Keratinocyte (primary cell): ENCODE measurements around the gene RABGGTA. TPM values are rescaled to one million over a fixed set of nuclear protein-coding genes. Genes with fewer than 3 reads are reported as not detected.
A peak's percentile ranks its signal among the peaks of the same experiment; 100 is the strongest.

ENCODE experiments used
- DNase-seq: peaks from one replicate; pipeline ENCODE4 v3.0.0-alpha.2; 2011; ENCODE audit warnings: low read depth, missing footprints, low spot score
- FAIRE-seq: peaks from 2 replicates; lab custom pipeline; 2011; peaks lifted over from hg19 to GRCh38; lab: Jason Lieb, UNC
- H2AFZ ChIP-seq: 2 replicates; pipeline ENCODE4 v1.6.0; 2012; ENCODE audit warnings: low read length, control low read depth, inconsistent platforms; ENCODE audit not compliant: control insufficient read depth
- H3K27ac ChIP-seq: 2 replicates; pipeline ENCODE4 v1.5.1; 2011; ENCODE audit warnings: low read length; ENCODE audit not compliant: control insufficient read depth, insufficient read depth
- H3K27me3 ChIP-seq: 3 replicates; pipeline ENCODE4 v1.6.0; 2011; ENCODE audit warnings: low read length; ENCODE audit not compliant: control insufficient read depth, insufficient read depth; ENCODE audit errors: extremely low read depth
- H3K36me3 ChIP-seq, 2 experiments: 2 replicates in 1 of 2; 3 replicates in 1 of 2; pipeline ENCODE4 v1.5.1; 2011; ENCODE audit warnings: low read length in 2 of 2, mild to moderate bottlenecking in 1 of 2; ENCODE audit not compliant: control insufficient read depth in 2 of 2, insufficient read depth in 2 of 2; ENCODE audit errors: extremely low read depth in 1 of 2
- H3K4me1 ChIP-seq: 3 replicates; pipeline ENCODE4 v1.5.1; 2011; ENCODE audit warnings: low read length; ENCODE audit not compliant: control insufficient read depth, insufficient read depth; ENCODE audit errors: extremely low read depth
- H3K4me2 ChIP-seq: 3 replicates; pipeline ENCODE4 v1.6.0; 2011; ENCODE audit warnings: low read depth, low read length; ENCODE audit not compliant: control insufficient read depth, insufficient read depth; ENCODE audit errors: extremely low read depth
- H3K4me3 ChIP-seq, 3 experiments: fragments of 200-600 bp in 1 of 3; sonication (generic) in 1 of 3; 2 replicates in 2 of 3; 3 replicates in 1 of 3; pipeline ENCODE4 v1.5.1; 2011 to 2016; ENCODE audit warnings: low read length in 3 of 3, mild to moderate bottlenecking in 3 of 3, control low read depth in 2 of 3, inconsistent platforms in 1 of 3, low read depth in 1 of 3, mixed read lengths in 1 of 3, mixed run types in 1 of 3, moderate library complexity in 1 of 3; ENCODE audit not compliant: control insufficient read depth in 2 of 3, insufficient read depth in 2 of 3; ENCODE audit errors: extremely low read depth in 1 of 3
- H3K79me2 ChIP-seq: 2 replicates; pipeline ENCODE4 v1.6.0; 2012; ENCODE audit warnings: low read length; ENCODE audit not compliant: control insufficient read depth, insufficient read depth
- H3K9ac ChIP-seq: 3 replicates; pipeline ENCODE4 v1.6.0; 2011; ENCODE audit warnings: low read length; ENCODE audit not compliant: control insufficient read depth, insufficient read depth; ENCODE audit errors: extremely low read depth
- H3K9me1 ChIP-seq: 3 replicates; pipeline ENCODE4 v1.6.0; 2011; ENCODE audit warnings: low read length; ENCODE audit not compliant: control insufficient read depth, insufficient read depth; ENCODE audit errors: extremely low read depth
- H3K9me3 ChIP-seq: 2 replicates; pipeline ENCODE4 v1.5.1; 2012; ENCODE audit warnings: low read depth, low read length; ENCODE audit not compliant: control insufficient read depth
- H4K20me1 ChIP-seq: 3 replicates; pipeline ENCODE4 v1.6.0; 2011; ENCODE audit warnings: low read length; ENCODE audit not compliant: control insufficient read depth, insufficient read depth; ENCODE audit errors: extremely low read depth
- CTCF ChIP-seq, 3 experiments: IDR thresholded peaks in 1 of 3; conservative IDR thresholded peaks in 1 of 3; optimal IDR thresholded peaks in 1 of 3; 2 replicates in 2 of 3; 3 replicates in 1 of 3; pipeline versions ENCODE3 to v1.5.1; 2011; ENCODE audit warnings: low read length in 3 of 3, mild to moderate bottlenecking in 3 of 3, moderate library complexity in 2 of 3, control low read depth in 1 of 3, inconsistent platforms in 1 of 3; ENCODE audit not compliant: insufficient read depth in 2 of 3; ENCODE audit errors: extremely low read depth in 1 of 3
- EZH2 ChIP-seq: IDR thresholded peaks from one replicate; pipeline ENCODE4 v1.6.1; 2012; ENCODE audit warnings: inconsistent platforms, mild to moderate bottlenecking, low read length, moderate library complexity
- dilution Hi-C: fragments of 300-500 bp; cut with MboI; formaldehyde crosslinking; loops from one replicate; pipeline ENCODE4 v1.7.0; 2020; ENCODE audit warnings: low sequenced_read_pairs; ENCODE audit not compliant: extremely low pct_ligation_motif_present
- polyA plus RNA-seq, 5 experiments: library from polyadenylated mRNA; depleted of rRNA in 3 of 5; stranded (reverse) in 3 of 5; stranded (forward) in 1 of 5; unstranded in 1 of 5; fragments of >200 nt; gene quantifications; 1 replicate in 1 of 5; 2 replicates in 3 of 5; 3 replicates in 1 of 5; pipeline versions ENCODE4 v1.2.1 to v1.2.3, GENCODE V29; 2011 to 2012; ENCODE audit warnings: missing spikeins in 2 of 5, low read depth in 1 of 5, low replicate concordance in 1 of 5

Gene RABGGTA
- polyA plus RNA-seq, 1 donor (not counting 4 experiments of a cell fraction or from before 2014, with no cell fraction given) = 29.0 TPM

GRCh38 chr14:24243336-24243836 is 28.0 kb downstream of the RABGGTA start:
- H3K79me2 ChIP-seq = peaks cover 19% of the 10 kb centered on the region
- no peak overlapping the region for H2AFZ ChIP-seq
- dilution Hi-C loops = no loop called here
- peak overlapping the region; percentile 96 for H3K4me2 ChIP-seq
- peak overlapping the region; percentile 88 for H3K9ac ChIP-seq
- H3K4me3 ChIP-seq = peak overlapping the region; percentile 34 to 73 (median 60)
- H3K9me3 ChIP-seq = no peaks in the 10 kb centered on the region
- H3K27ac ChIP-seq = peak overlapping the region; percentile 97
- no peaks in the 10 kb centered on the region for H3K27me3 ChIP-seq
- H4K20me1 ChIP-seq = no peaks in the 10 kb centered on the region
- TF ChIP-seq CTCF (optimal IDR thresholded peaks at IDR 0.05 in 1 of 3, IDR thresholded peaks at IDR 0.05 in 1 of 3, conservative IDR thresholded peaks at IDR 0.05 in 1 of 3; ENCODE audit: extremely low read depth in 1 of 3, insufficient read depth in 2 of 3, low read length in 3 of 3) = no peak
- TF ChIP-seq EZH2 = no peak
- FAIRE-seq (no peak), DNase-seq (no peak)
- H3K36me3 ChIP-seq = peaks cover 10 to 25% of the 10 kb centered on the region in 2 experiments
- peaks cover 37% of the 10 kb centered on the region for H3K4me1 ChIP-seq
- no peaks in the 10 kb centered on the region for H3K9me1 ChIP-seq

- no peaks in the 10 kb centered on the region for H3K27me3 ChIP-seq
- H3K9me3 ChIP-seq = no peaks in the 10 kb centered on the region
- H3K9me1 ChIP-seq = no peaks in the 10 kb centered on the region
- peak overlapping the region; percentile 96 for H3K4me2 ChIP-seq
- DNase-seq (no peak), FAIRE-seq (no peak)
- no peaks in the 10 kb centered on the region for H4K20me1 ChIP-seq
- TF ChIP-seq EZH2 (no peak), CTCF (optimal IDR thresholded peaks at IDR 0.05 in 1 of 3, IDR thresholded peaks at IDR 0.05 in 1 of 3, conservative IDR thresholded peaks at IDR 0.05 in 1 of 3; ENCODE audit: extremely low read depth in 1 of 3, insufficient read depth in 2 of 3, low read length in 3 of 3) (peak in 2 of 3 experiments; percentile 15 to 62)
- peak overlapping the region; percentile 89 for H2AFZ ChIP-seq
- peaks cover 14 to 39% of the 10 kb centered on the region in 2 experiments for H3K36me3 ChIP-seq
- peak overlapping the region; percentile 88 for H3K9ac ChIP-seq
- peaks cover 44% of the 10 kb centered on the region for H3K4me1 ChIP-seq
- peak overlapping the region; percentile 60 to 92 (median 91) for H3K4me3 ChIP-seq
- H3K27ac ChIP-seq = peak overlapping the region; percentile 97
- dilution Hi-C loops = no loop called here
- H3K79me2 ChIP-seq = peaks cover 19% of the 10 kb centered on the region
Measured at GRCh38 chr14:24241829-24242443, 29.5 kb downstream of the RABGGTA start.
